GM19467 (cell line): ENCODE results near the gene ABHD17C.
"Not testable (repeated sequence)": the region's sequence is repeated elsewhere in the genome, so short reads cannot be mapped to it uniquely, and the experiment has no call there.

ENCODE experiments used
- ATAC-seq: cut with Tn5 transposase; IDR thresholded peaks from one replicate; pipeline ENCODE4 v1.9.1; 2021; ENCODE audit warnings: mild to moderate bottlenecking, moderate library complexity; ENCODE audit not compliant: unreplicated experiment

The ABHD17C gene

DNA sequence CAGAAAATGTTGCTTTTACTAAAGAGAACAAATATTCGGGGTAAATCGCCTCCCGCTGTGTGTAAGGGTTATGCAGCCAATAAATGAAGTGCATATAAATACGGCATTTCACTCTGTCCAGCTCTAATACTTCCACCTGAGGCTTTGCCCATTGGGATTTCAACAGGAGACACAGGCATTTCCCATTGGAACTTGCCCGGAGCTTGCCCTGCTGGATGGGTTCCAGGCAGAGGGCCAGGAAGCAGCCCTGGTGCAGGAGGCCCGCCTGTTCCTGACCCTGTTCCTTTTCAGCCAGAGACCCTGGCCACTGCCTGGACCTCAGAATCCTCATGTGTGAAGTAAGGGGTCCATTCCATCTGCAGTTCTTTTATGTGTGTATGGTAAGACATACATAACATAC is 66.6 kb downstream of the ABHD17C start:
- ATAC-seq, result no peak

GRCh38 chr15:80763235-80763634 is 68.1 kb downstream of the ABHD17C start:
- ATAC-seq, result not testable (repeated sequence)

DNA sequence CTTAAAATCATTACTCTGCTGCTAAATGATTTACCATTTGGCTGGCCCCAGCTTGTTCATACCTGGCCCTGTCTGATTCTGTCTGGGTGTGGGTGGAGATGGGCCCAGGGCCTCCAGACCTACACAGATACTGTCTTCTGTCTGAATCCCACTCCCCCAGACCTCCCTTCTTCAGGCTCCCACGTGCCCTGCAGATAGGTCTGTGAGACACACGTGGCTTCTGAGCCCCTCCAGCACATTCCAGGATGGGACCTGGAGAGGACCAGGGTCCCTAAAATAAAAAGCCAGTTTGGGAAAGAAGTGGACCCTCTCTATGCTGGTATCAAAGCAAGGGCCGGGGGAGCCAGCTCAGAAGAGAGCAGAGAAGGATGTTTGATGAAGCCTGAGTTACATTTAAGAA is 69.4 kb downstream of the ABHD17C start:
- no peak for ATAC-seq

GRCh38 chr15:80766275-80766674 is 71.2 kb downstream of the ABHD17C start:
- ATAC-seq, result no peak

GRCh38 chr15:80768158-80768557 is 73.0 kb downstream of the ABHD17C start:
- no peak for ATAC-seq

DNA sequence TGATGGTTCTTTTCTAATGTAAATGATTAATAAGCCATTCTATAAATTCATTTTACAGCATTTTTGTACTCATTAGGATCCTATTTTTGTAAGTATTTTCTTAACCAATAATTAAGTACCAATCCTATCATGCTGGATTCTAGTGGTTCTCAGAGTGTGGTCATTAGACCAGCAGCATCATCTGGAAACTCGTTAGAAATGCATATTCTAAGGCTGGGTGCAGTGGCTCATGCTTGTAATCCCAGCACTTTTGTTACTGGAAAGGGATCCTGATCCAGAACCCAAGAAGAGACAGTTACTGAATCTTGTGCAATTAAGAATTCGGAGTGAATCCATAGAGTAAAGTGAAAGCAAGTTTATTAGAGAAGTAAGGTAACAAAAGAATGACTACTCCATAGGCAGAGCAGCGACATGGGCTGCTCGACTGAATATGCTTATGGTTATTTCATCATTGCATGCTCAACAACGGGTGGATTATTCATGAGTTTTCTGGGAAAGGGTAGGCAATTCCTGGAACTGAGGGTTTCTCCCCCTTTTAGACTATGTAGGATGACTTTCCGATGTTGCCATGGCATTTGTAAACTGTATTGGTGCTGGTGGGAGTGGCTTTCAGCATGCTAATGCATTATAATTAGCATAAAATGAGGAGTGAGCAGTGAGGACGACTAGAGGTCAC is 74.2 kb downstream of the ABHD17C start:
- no peak for ATAC-seq

DNA sequence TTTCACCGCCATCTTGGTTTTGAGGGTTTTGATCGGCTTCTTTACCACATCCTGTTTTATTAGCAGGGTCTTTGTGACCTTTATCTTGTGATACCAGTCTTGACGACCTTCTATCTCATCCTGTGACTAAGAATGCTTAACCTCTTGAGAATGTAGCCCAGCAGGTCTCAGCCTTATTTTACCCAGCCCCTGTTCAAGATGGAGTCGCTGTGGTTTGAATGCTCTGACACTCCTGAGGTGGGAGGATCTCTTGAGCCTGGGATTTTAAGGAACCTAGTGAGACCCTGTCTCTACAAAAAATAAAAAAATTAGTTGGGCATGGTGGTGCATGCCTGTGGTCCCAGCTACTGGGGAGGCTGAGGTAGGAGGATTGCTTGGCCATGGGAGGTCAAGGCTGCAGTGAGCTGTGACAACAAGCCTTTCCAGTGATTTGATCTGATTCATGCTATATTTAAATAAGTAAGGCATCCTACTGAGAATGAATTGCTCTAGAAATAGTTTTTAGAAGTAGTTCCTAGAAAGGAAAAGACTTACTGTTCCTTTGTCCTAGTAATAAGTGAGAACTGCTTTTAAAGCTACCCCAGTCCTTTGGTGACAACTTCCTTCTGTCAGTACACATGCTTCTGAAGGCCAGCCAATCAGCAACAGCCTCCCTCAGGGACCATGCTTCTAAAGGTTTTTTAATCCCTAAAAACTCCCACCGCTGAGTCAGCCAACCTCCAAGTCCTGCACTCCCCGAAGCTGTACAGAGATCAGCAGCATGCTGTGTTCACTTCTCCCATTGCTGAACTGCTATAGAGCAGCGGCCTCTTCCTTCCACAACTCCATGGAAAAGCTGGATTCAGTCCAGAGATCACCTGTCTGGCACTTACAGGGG is 75.0 kb downstream of the ABHD17C start:
- ATAC-seq, result no peak

- no peak for ATAC-seq
These were observed 78.0 kb downstream of the ABHD17C start for GRCh38 chr15:80773122-80773551.

DNA sequence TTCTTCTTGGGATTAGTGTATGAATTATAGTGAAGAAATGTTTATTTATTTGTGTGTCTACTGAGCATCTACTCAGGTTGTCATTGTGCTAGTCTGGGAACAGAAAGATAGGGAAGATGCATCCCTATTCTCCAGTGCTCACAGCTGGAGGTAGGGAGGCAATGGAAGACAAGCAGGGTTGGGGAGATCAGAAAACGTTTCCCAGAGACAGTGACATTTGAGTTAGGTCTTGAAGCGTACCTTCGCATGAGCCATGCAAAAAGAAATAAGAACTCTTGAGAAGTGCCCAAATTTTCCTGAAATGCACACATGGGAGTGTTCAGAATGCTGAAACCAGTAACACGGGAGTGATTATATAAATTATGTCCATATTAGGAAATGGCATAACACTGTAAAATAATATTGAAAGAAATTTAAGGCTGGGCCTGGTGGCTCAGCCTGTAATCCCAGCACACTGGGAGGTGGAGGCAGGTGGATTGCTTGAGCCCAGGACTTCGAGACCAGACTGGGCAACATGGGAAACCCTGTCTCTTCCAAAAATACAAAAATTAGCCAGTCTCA is 78.8 kb downstream of the ABHD17C start:
- ATAC-seq, result no peak

- no peak for ATAC-seq
These were observed 79.4 kb downstream of the ABHD17C start for GRCh38 chr15:80774486-80774885.

DNA sequence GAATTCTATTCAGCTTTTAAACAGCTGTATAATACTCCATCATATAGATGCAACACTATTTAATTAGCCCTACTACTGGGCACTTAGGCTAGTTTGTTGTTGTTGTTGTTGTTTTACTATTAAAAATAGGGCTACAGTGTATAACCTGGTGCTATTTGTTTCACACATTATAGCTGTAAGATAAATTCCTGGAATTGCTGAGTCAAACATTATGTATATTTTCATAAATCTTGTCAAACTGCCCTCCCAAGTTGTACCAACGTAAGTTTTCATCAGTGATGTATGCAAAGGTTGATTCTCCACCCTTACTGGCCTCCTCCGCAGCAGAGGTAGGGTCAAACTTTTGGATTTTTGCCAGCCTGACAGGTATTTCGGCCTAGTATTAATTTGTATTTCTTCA is 80.2 kb downstream of the ABHD17C start:
- ATAC-seq, result no peak

DNA sequence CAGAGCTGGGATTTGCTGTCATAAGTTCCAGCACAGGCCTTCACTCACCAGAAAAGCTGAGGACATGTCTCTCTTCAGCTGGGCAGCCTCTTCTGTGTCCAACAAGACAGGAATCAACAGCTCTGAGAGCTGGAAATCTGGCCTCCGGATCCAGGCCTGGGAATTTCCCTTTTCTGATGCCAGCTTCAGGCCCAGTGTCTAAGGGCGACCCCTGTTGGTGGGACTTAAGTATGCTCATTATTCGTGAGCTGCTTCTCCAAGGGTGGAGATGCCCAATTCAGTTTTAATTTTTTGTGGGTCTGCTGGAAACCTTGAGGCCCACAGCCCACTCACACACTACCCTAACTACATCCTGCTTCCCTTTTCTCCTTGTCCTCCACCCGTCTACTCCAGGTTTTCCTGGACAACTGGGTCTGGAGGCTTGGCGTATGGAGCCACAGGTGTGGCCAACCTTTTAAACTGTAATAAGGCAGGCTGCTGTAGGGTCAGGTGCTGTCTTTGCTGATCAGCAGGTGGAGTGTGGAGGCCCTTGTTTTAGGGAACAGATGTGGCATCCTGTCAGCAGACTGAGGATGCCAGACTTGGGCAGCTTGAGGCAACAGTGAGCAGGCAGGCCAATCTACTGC is 81.4 kb downstream of the ABHD17C start:
- ATAC-seq, result no peak

DNA sequence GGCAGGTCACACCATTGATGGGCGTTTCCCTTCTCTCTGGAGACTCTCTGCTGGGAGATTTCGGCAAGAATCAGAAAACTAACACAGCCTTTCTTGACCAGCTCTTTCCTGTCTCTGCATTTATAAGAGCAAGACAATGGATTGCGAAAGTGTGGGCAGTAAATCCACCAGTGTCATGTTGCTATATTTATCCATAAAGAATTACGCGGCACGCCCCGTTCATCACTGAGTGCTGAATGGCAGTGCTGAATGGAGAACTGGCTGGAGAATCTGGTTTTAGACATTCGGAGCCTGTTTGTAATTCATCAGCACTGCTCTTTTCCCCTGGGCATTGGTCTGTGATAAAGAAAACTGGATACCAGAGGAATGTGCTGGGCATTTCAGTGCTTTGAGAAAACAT is 82.0 kb downstream of the ABHD17C start:
- ATAC-seq, result no peak

GRCh38 chr15:80777826-80778620 is 82.9 kb downstream of the ABHD17C start:
- no peak for ATAC-seq

GRCh38 chr15:80778621-80778963 is 83.5 kb downstream of the ABHD17C start:
- ATAC-seq, result no peak

DNA sequence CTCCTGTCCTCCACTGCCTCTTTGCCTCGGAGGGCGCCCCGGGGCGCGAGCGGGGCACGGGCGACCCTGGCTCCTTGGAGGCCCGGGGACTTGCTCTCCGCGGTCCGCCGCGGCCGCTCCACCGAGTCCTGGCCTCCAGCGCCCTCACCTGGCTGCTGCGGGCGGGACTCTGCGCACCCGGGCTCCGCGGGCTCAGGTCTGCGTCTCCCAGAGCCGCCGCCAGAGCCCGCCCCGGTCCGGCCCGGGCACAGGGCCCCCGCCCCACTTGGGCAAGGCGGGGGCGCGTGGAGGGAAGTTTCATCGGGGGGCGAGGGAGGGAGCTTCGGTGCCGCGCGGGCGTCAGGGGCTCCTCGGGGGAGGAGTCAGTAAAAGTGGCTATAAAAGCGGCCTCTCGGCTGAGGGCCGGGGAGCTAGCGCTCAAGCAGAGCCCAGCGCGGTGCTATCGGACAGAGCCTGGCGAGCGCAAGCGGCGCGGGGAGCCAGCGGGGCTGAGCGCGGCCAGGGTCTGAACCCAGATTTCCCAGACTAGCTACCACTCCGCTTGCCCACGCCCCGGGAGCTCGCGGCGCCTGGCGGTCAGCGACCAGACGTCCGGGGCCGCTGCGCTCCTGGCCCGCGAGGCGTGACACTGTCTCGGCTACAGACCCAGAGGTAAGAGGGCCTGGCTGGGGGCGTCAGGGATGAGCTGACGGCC is 84.0 kb downstream of the ABHD17C start, which contains the start of gene CEMIP:
Gene CEMIP, plus strand, starts transcription at position 407 of the 694 bp plus-strand sequence. CDS start 94,510 bp downstream, outside the sequence.
- ATAC-seq, result no peak

- ATAC-seq, result no peak
These were observed 84.7 kb downstream of the ABHD17C start for GRCh38 chr15:80779658-80780415.

GRCh38 chr15:80780416-80781221 is 85.5 kb downstream of the ABHD17C start:
- ATAC-seq, result no peak
